Naive thymus-derived CD4-positive, alpha-beta T cell (primary cell): ENCODE measurements around the gene ANKRD37. TPM values are rescaled to one million over a fixed set of nuclear protein-coding genes. Genes with fewer than 3 reads are reported as not detected.

Experiments
- ATAC-seq: fragments of 150-1000 bp; cut with Tn5 transposase; 2 replicates; pipeline ENCODE4 v1.10.0; 2021; ENCODE audit warnings: mild to moderate bottlenecking, moderate library complexity
- CTCF ChIA-PET: fragments of 350-600 bp; sonication (Branson Sonifier 250); formaldehyde crosslinking; loops from one replicate; lab custom pipeline; 2021; ENCODE audit warnings: antibody characterized with exemption; lab: Charles Lee
- POLR2A ChIA-PET: fragments of 350-600 bp; sonication (Branson Sonifier 250); formaldehyde crosslinking; loops from one replicate; lab custom pipeline; 2021; ENCODE audit warnings: antibody characterized with exemption, inconsistent platforms; lab: Charles Lee
- DNase-seq, 9 donors: peaks; one replicate each; pipeline versions ENCODE4 v3.0.0 to v3.0.0-alpha.2; 2020 to 2022; ENCODE audit warnings: mixed read lengths in 1 of 9
- H3K27ac ChIP-seq: one replicate; pipeline ENCODE4 v1.7.0; 2013; ENCODE audit warnings: mild to moderate bottlenecking, low read depth, low read length, moderate library complexity
- H3K27me3 ChIP-seq, 2 donors: one replicate each; pipeline ENCODE4 v1.7.0; 2013; ENCODE audit warnings: low read length in 2 of 2, mild to moderate bottlenecking in 2 of 2, moderate library complexity in 2 of 2; ENCODE audit not compliant: control insufficient read depth in 2 of 2, insufficient read depth in 2 of 2
- H3K36me3 ChIP-seq, 3 experiments: 1 replicate in 2 of 3; 2 replicates in 1 of 3; pipeline ENCODE4 v1.7.0; 2013; ENCODE audit warnings: low read length in 3 of 3, mild to moderate bottlenecking in 3 of 3, moderate library complexity in 1 of 3; ENCODE audit not compliant: insufficient read depth in 3 of 3, control insufficient read depth in 2 of 3
- H3K4me1 ChIP-seq, 2 donors: one replicate each; pipeline ENCODE4 v1.7.0; 2013; ENCODE audit warnings: low read length in 2 of 2, mild to moderate bottlenecking in 2 of 2, moderate library complexity in 1 of 2; ENCODE audit not compliant: control insufficient read depth in 2 of 2, insufficient read depth in 2 of 2
- H3K4me3 ChIP-seq: 2 replicates; pipeline ENCODE4 v1.7.0; 2013; ENCODE audit warnings: mild to moderate bottlenecking, low read length
- H3K9me3 ChIP-seq, 3 experiments: 1 replicate in 2 of 3; 2 replicates in 1 of 3; pipeline ENCODE4 v1.7.0; 2013; ENCODE audit warnings: low read length in 3 of 3; ENCODE audit not compliant: control insufficient read depth in 2 of 3
- H3K27ac Mint-ChIP-seq, 9 donors: one replicate each; pipeline ENCODE4 v1.8.0; 2020 to 2022; ENCODE audit warnings: mixed read lengths in 9 of 9, mild to moderate bottlenecking in 8 of 9, moderate library complexity in 5 of 9, inconsistent platforms in 2 of 9
- H3K27me3 Mint-ChIP-seq, 5 donors: one replicate each; pipeline ENCODE4 v1.8.0; 2021 to 2022; ENCODE audit warnings: mixed read lengths in 5 of 5, mild to moderate bottlenecking in 1 of 5
- H3K36me3 Mint-ChIP-seq, 5 donors: one replicate each; pipeline ENCODE4 v1.8.0; 2020 to 2022; ENCODE audit warnings: mixed read lengths in 5 of 5, mild to moderate bottlenecking in 3 of 5, inconsistent platforms in 1 of 5
- H3K4me1 Mint-ChIP-seq, 7 donors: one replicate each; pipeline ENCODE4 v1.8.0; 2020 to 2022; ENCODE audit warnings: mixed read lengths in 7 of 7, mild to moderate bottlenecking in 3 of 7, inconsistent platforms in 1 of 7
- H3K4me3 Mint-ChIP-seq, 10 donors: one replicate each; pipeline ENCODE4 v1.8.0; 2020 to 2022; ENCODE audit warnings: mild to moderate bottlenecking in 10 of 10, mixed read lengths in 10 of 10, moderate library complexity in 6 of 10, inconsistent platforms in 2 of 10
- H3K9me3 Mint-ChIP-seq, 11 donors: one replicate each; pipeline ENCODE4 v1.8.0; 2020 to 2022; ENCODE audit warnings: mixed read lengths in 11 of 11, mild to moderate bottlenecking in 4 of 11, inconsistent platforms in 1 of 11, moderate library complexity in 1 of 11
- intact Hi-C, 2 donors: fragments of 100-400 bp; cut with micrococcal nuclease; formaldehyde crosslinking; loops; one replicate each; pipeline ENCODE4 v1.15.1; 2023
- polyA plus RNA-seq, 2 donors: library from polyadenylated mRNA; unstranded; fragments of 300-500 nt; fragmentation: Illumina TruSeq; gene quantifications; one replicate each; pipeline ENCODE4 v1.2.3, GENCODE V29; 2021
- total RNA-seq, 6 experiments: library from RNA in 5 of 6; stranded (reverse) in 5 of 6; gene quantifications; 1 replicate in 5 of 6; 2 replicates in 1 of 6; pipeline ENCODE4 v1.2.3 and lab custom pipeline; 2021 to 2026

The ANKRD37 gene
- total and polyA plus RNA-seq, 7 experiments from 2014 or later, result 3.2 to 18.6 (median 8.5) TPM

DNA sequence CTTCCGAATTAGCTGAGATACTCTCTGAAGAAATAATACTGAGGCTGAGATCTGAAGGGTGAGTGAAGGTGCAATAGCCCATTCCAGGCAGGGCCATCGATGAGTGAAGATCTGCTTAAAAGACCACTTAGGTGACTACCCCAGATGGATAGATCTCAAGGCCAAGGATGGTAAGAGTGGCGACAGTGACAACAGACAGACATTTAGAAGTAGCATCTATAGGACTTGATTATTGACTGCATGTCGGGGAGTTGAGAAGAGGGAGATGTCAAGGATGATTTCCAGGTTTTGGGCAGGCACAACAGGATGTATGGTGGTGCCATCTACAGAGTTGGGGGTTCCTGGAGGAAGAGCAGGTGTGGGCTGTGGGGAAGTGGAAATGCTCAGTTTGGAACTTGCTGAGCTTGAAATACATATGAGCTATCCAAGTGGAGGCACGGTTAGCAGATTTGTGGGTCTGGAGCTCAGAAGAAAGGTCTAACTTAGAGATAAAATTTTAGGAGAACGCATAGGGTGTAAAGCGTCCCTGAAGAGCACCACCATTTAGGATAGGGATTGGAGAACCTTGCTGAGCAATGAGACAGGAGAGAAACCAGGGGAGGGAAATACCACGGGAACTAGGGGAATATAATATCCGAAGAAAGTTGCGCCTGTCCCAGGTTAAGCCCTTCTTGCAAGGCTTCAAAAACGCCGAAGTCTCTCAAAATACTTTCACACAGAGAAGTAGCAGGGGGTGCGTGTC is 28.4 kb downstream of the ANKRD37 start:
- Mint-ChIP-seq H3K9me3 (peaks cover 0 to 2% (median 0%) of the 10 kb centered on the region in 11 donors), H3K27ac (peak overlapping the region; percentile 89 to 100 (median 99)), H3K27me3 (peaks cover 0 to 10% (median 2%) of the 10 kb centered on the region in 5 donors), H3K36me3 (peaks cover 7 to 15% (median 11%) of the 10 kb centered on the region in 5 donors), H3K4me3 (peak overlapping the region; percentile 78 to 97 (median 90)), H3K4me1 (peaks cover 25 to 43% (median 38%) of the 10 kb centered on the region in 7 donors)
- Histone ChIP-seq H3K36me3 (peaks cover 0 to 14% (median 0%) of the 10 kb centered on the region in 3 experiments), H3K27ac (peak overlapping the region; percentile 95), H3K4me1 (peaks cover 16 to 18% of the 10 kb centered on the region in 2 donors), H3K4me3 (peak overlapping the region; percentile 98), H3K9me3 (no peaks in the 10 kb centered on the region), H3K27me3 (no peaks in the 10 kb centered on the region)
- ATAC-seq (no peak), DNase-seq (peak in 4 of 9 donors; percentile 5 to 10 (median 9))
- intact Hi-C loops, result loop anchor here (1.0 to 10.0 kb wide), 13 partner anchors 29 to 1920 kb away; partner anchors contain the start of genes ANKRD37 (in 2 of the 2), CCDC110 (in 2 of the 2), CENPU (in 1 of the 2) and CYP4V2 (in 1 of the 2)
- CTCF ChIA-PET, result interaction anchor here (1.0 to 1.4 kb wide), 3 partner anchors 22 to 173 kb away, joined by 3 to 4 read pairs (median 3); partner anchors contain the start of gene ANKRD37
- POLR2A ChIA-PET, result interaction anchor here (0.8 to 4.5 kb wide), 8 partner anchors 13 to 950 kb away, joined by 3 to 49 read pairs (median 4); partner anchors contain the start of genes ANKRD37, LRP2BP and SLC25A4

DNA sequence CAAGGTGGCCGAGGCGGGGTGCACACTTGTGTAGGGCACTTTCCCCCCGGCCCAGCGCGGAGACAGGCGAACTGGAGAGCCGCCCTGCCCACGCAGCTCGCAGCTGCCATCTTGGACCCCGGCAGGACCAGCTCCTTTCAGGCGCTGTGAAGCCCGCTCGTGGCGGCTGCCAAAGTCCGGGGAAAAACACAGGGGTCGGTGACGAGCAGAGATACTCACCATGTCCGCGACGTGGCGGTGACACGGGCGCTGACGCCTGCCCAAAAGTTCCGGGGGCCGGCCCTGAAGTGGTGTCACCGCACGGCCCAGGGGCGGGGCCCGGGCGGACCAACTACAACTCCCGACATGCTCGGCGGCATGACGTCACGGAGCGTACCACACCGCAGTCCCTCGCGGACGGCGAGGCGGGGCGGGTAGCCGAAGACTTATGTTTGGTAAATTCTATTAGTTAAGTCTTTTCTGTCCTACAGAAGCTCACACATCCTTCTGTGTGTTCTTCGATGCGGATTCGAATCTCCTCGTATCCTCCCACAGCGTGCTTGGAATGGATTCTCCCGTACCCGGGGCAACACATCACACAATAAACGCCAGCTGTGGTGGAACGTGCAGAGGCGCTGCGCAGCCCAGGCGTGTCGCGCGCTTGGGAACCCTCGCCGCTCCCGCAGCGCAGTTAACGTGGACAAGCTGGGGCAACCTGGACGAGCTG is 29.2 kb downstream of the ANKRD37 start, which contains the start of gene UFSP2:
UFSP2 (minus strand) TSS at position 318 of the 706 bp plus-strand sequence; CDS start at position 222, 96 bp downstream.
- Histone ChIP-seq H3K4me1 (peaks cover 16 to 18% of the 10 kb centered on the region in 2 donors), H3K27me3 (no peaks in the 10 kb centered on the region), H3K27ac (peak within 1 kb of the TSS; percentile 95), H3K36me3 (peaks cover 0 to 14% (median 0%) of the 10 kb centered on the region in 3 experiments), H3K9me3 (no peaks in the 10 kb centered on the region), H3K4me3 (peak within 1 kb of the TSS; percentile 98)
- peak; percentile 93 for ATAC-seq
- peak; percentile 88 to 96 (median 92) for DNase-seq
- peaks cover 25 to 43% (median 38%) of the 10 kb centered on the region in 7 donors for H3K4me1 Mint-ChIP-seq
- peak within 1 kb of the TSS; percentile 78 to 97 (median 90) for H3K4me3 Mint-ChIP-seq
- H3K9me3 Mint-ChIP-seq, result peaks cover 0 to 2% (median 0%) of the 10 kb centered on the region in 11 donors
- H3K27ac Mint-ChIP-seq, result peak within 1 kb of the TSS; percentile 89 to 100 (median 99)
- ChIA-PET POLR2A (interaction anchor here (0.5 to 4.5 kb wide), 9 partner anchors 14 to 692 kb away, joined by 3 to 49 read pairs (median 4); partner anchors contain the start of genes ANKRD37, CENPU, LRP2BP and SLC25A4), CTCF (interaction anchor here (1.0 to 1.4 kb wide), 3 partner anchors 22 to 172 kb away, joined by 3 to 4 read pairs (median 3); partner anchors contain the start of gene ANKRD37)
- intact Hi-C loops, result loop anchor here (1.0 to 10.0 kb wide), 16 partner anchors 29 to 1921 kb away; partner anchors contain the start of genes ANKRD37 (in 2 of the 2), CCDC110 (in 2 of the 2), RWDD4 (in 2 of the 2) and TRAPPC11 (in 2 of the 2)
- peaks cover 0 to 12% (median 7%) of the 10 kb centered on the region in 5 donors for H3K27me3 Mint-ChIP-seq
- H3K36me3 Mint-ChIP-seq, result peaks cover 7 to 15% (median 11%) of the 10 kb centered on the region in 5 donors

DNA sequence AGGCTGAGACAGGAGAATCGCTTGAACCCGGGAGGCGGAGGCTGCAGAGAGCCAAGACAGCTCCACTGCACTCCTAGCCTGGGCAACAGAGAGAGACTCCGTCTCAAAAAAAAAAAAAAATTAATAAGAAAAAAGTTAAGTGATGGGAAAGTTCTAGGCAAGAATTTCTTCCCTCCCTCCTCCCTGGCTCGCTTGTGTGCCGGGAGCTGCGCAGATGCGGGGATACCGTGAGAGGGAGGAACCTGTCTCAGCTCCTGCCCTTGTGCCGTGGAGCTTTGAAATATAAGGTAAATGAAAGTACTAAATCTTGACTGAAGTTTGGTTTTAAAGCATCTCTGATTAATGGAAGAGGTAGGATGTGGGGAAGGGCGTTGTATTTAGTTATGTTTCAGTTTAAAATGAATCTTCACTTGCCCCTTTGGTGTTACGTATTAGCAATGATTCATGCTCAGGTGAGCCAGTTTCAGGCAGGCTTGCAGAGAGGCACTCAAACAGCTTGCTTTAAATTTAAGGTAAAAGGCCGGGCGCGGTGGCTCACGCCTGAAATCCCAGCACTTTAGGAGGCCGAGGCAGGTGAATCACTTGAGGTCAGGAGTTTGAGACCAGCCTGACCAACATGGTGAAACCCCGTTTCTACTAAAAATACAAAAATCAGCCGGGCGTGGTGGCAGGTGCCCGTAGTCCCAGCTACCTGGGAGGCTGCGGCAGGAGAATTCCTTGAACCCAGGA is 30.5 kb downstream of the ANKRD37 start:
- H3K36me3 Mint-ChIP-seq, result peaks cover 0 to 5% (median 2%) of the 10 kb centered on the region in 5 donors
- CTCF ChIA-PET, result interaction anchor here (0.6 to 0.7 kb wide), 2 partner anchors 174 to 195 kb away, joined by 3 to 4 read pairs; no protein-coding TSS in a partner anchor

DNA sequence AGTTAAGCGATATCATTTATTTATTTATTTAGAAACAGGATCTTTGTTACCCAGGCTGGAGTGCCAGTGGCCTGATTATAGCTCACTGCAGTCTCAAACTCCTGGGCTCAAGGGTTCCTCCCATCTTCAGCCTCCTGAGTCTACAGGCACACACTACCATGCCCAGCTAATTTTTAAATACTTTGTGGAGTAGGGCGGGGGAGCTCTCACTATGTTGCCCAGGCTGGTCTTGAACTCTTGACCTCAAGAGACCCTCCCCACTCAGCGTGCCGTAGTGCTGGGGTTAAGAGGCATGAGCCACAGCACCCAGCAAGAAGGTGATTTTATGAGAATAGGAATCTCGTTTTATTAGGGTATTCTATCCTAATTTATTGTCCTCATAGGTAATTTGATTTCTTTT is 33.0 kb downstream of the ANKRD37 start:
- H3K27me3 ChIP-seq, result no peaks in the 10 kb centered on the region
- peaks cover 0 to 2% (median 0%) of the 10 kb centered on the region in 11 donors for H3K9me3 Mint-ChIP-seq
- H3K4me1 ChIP-seq, result peaks cover 8 to 10% of the 10 kb centered on the region in 2 donors
- H3K36me3 ChIP-seq, result peaks cover 0 to 6% (median 0%) of the 10 kb centered on the region in 3 experiments
- CTCF ChIA-PET, result no interaction called here
- peaks cover 0 to 19% (median 10%) of the 10 kb centered on the region in 5 donors for H3K27me3 Mint-ChIP-seq
- H3K27ac ChIP-seq, result no peak overlapping the region
- peaks cover 6 to 16% (median 9%) of the 10 kb centered on the region in 7 donors for H3K4me1 Mint-ChIP-seq
- H3K36me3 Mint-ChIP-seq, result peaks cover 0 to 5% (median 0%) of the 10 kb centered on the region in 5 donors
- no peak overlapping the region for H3K4me3 Mint-ChIP-seq
- no peak overlapping the region for H3K27ac Mint-ChIP-seq
- no peaks in the 10 kb centered on the region for H3K9me3 ChIP-seq
- DNase-seq, result no peak
- ATAC-seq, result no peak
- intact Hi-C loops, result loop anchor here (5.0 to 10.0 kb wide), 6 partner anchors 765 to 1925 kb away; partner anchors contain the start of genes CYP4V2 (in 1 of the 2), ING2 (in 1 of the 2), RWDD4 (in 1 of the 2) and TRAPPC11 (in 1 of the 2)
- POLR2A ChIA-PET, result no interaction called here
- H3K4me3 ChIP-seq, result no peak overlapping the region

More for the DNA sequence above, 30.5 kb downstream of the ANKRD37 start:
- DNase-seq, result no peak
- Mint-ChIP-seq H3K27ac (peak overlapping the region in 6 of 9 donors; percentile 29 to 93 (median 74)), H3K4me3 (peak overlapping the region in 7 of 10 donors; percentile 9 to 52 (median 35)), H3K4me1 (peaks cover 20 to 31% (median 25%) of the 10 kb centered on the region in 7 donors), H3K9me3 (peaks cover 0 to 2% (median 0%) of the 10 kb centered on the region in 11 donors), H3K27me3 (peaks cover 0 to 16% (median 10%) of the 10 kb centered on the region in 5 donors)
- no peak overlapping the region for H3K4me3 ChIP-seq
- H3K27me3 ChIP-seq, result no peaks in the 10 kb centered on the region
- ATAC-seq, result no peak
- POLR2A ChIA-PET, result interaction anchor here (4.5 kb wide), 1 partner anchor 31 kb away, joined by 49 read pairs; the partner anchor contains the start of genes ANKRD37 and LRP2BP
- H3K9me3 ChIP-seq, result no peaks in the 10 kb centered on the region
- no peak overlapping the region for H3K27ac ChIP-seq
- H3K4me1 ChIP-seq, result peaks cover 16 to 18% of the 10 kb centered on the region in 2 donors
- intact Hi-C loops, result loop anchor here (1.0 to 10.0 kb wide), 9 partner anchors 170 to 1922 kb away; partner anchors contain the start of genes RWDD4 (in 2 of the 2), TRAPPC11 (in 2 of the 2), CASP3 (in 1 of the 2) and CYP4V2 (in 1 of the 2)
- H3K36me3 ChIP-seq, result peaks cover 0 to 6% (median 0%) of the 10 kb centered on the region in 3 experiments

DNA sequence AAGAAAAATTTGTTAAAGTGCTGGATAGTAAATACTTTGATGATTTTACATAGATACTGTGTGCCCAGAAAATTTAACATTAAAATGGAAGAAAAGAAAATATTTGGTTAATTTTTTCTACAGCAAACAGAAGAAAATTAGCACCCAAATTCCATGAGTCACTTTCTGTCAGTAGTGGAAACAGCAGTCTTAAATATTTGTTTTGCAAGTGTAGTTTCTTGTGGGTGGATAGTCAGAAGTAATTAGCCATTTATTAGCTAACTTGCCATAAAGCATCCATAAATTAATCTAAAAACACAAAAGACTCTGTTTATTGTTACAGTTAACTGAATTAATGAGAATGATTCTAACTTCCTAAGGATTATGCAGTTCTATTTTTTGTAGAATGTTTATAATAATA is 38.8 kb downstream of the ANKRD37 start:
- ATAC-seq (no peak), DNase-seq (no peak)
- Histone ChIP-seq H3K4me1 (no peaks in the 10 kb centered on the region), H3K4me3 (no peak overlapping the region), H3K27ac (no peak overlapping the region), H3K9me3 (no peaks in the 10 kb centered on the region), H3K27me3 (no peaks in the 10 kb centered on the region), H3K36me3 (no peaks in the 10 kb centered on the region)
- Mint-ChIP-seq H3K9me3 (no peaks in the 10 kb centered on the region), H3K27me3 (peaks cover 0 to 17% (median 4%) of the 10 kb centered on the region in 5 donors), H3K27ac (no peak overlapping the region), H3K4me1 (no peaks in the 10 kb centered on the region), H3K4me3 (no peak overlapping the region), H3K36me3 (no peaks in the 10 kb centered on the region)
- ChIA-PET POLR2A (no interaction called here), CTCF (no interaction called here)
- intact Hi-C loops, result no loop called here
